H1 (cell line): Measurements from ENCODE around the gene FMNL2.

Source experiments
- EZH2 ChIP-seq: fragments of 200-600 bp; sonication (generic); IDR thresholded peaks from 2 replicates; pipeline ENCODE4 v1.7.1; 2012; ENCODE audit warnings: low read depth, mild to moderate bottlenecking, moderate library complexity, low read length, inconsistent platforms; ENCODE audit not compliant: severe bottlenecking
- HDAC6 ChIP-seq: IDR thresholded peaks from one replicate; pipeline ENCODE4 v1.7.1; 2012; ENCODE audit warnings: low read depth, mild to moderate bottlenecking, inconsistent platforms, low read length, moderate library complexity
- PHF8 ChIP-seq: fragments of 200-600 bp; sonication (generic); conservative IDR thresholded peaks from 2 replicates; pipeline ENCODE4 v1.7.1; 2012; ENCODE audit warnings: low read depth, mild to moderate bottlenecking, inconsistent platforms, low read length, moderate library complexity
- TAF1 ChIP-seq: IDR thresholded peaks from 2 replicates; pipeline ENCODE4 v1.6.1; 2011; ENCODE audit warnings: mild to moderate bottlenecking, low read depth, low read length
- TF ChIP-seq, protein P1 (sequence below), 3 experiments: IDR thresholded peaks; 1 replicate in 2 of 3; 2 replicates in 1 of 3; pipeline versions ENCODE4 v1.5.1 to v1.6.1; 2011; ENCODE audit warnings: low read length in 3 of 3, mild to moderate bottlenecking in 3 of 3, inconsistent platforms in 2 of 3, low read depth in 1 of 3, moderate library complexity in 1 of 3; ENCODE audit not compliant: insufficient read depth in 1 of 3; ENCODE audit errors: control extremely low read depth in 1 of 3
- TF ChIP-seq, protein P2 (sequence below): fragments of 300-600 bp; sonication (generic); IDR thresholded peaks from 2 replicates; pipeline ENCODE4 v1.7.1; 2012; ENCODE audit warnings: low read length, moderate library complexity, mild to moderate bottlenecking, inconsistent platforms; ENCODE audit not compliant: insufficient replicate concordance

DNA sequence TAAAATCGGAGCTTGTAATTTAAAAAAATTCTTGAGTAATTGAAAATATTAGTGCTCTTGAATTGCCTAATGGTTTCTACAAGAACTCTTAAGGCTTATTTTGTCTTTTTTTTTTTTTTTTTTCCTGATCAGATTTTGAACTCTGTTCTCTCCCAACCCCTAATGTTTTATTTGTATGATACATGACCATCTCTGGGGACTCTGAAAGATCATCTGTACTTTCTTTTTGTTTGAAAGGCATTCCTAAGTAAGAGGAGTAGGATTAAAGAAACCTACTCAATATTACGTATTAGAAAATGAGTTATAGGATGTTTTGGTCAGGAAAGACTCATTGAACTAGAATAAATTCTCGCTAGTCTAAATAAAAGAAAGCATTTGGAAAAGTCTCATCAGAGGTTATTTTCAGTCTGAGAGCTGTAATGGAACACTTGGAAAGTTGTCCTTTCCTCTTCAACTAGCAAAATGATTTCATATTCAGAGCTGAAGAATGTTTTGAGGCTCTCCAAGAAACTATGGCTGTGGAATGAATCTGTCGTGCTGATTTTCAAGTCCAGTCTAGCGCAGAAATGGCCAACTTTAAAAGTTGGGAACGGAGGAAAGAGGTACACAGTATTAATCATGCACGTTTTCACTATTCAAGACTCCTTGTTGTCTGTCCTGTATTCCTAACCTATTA, 199.6 kb downstream of the FMNL2 start:
- TF ChIP-seq PHF8 (no peak), EZH2 (no peak), TAF1 (no peak), HDAC6 (no peak)
- TF ChIP-seq, protein P1, sequence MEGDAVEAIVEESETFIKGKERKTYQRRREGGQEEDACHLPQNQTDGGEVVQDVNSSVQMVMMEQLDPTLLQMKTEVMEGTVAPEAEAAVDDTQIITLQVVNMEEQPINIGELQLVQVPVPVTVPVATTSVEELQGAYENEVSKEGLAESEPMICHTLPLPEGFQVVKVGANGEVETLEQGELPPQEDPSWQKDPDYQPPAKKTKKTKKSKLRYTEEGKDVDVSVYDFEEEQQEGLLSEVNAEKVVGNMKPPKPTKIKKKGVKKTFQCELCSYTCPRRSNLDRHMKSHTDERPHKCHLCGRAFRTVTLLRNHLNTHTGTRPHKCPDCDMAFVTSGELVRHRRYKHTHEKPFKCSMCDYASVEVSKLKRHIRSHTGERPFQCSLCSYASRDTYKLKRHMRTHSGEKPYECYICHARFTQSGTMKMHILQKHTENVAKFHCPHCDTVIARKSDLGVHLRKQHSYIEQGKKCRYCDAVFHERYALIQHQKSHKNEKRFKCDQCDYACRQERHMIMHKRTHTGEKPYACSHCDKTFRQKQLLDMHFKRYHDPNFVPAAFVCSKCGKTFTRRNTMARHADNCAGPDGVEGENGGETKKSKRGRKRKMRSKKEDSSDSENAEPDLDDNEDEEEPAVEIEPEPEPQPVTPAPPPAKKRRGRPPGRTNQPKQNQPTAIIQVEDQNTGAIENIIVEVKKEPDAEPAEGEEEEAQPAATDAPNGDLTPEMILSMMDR (IDR thresholded peaks at IDR 0.05; ENCODE audit: control extremely low read depth in 1 of 3, insufficient read depth in 1 of 3, low read depth in 1 of 3, low read length in 3 of 3), result no peak
- TF ChIP-seq, protein P2, sequence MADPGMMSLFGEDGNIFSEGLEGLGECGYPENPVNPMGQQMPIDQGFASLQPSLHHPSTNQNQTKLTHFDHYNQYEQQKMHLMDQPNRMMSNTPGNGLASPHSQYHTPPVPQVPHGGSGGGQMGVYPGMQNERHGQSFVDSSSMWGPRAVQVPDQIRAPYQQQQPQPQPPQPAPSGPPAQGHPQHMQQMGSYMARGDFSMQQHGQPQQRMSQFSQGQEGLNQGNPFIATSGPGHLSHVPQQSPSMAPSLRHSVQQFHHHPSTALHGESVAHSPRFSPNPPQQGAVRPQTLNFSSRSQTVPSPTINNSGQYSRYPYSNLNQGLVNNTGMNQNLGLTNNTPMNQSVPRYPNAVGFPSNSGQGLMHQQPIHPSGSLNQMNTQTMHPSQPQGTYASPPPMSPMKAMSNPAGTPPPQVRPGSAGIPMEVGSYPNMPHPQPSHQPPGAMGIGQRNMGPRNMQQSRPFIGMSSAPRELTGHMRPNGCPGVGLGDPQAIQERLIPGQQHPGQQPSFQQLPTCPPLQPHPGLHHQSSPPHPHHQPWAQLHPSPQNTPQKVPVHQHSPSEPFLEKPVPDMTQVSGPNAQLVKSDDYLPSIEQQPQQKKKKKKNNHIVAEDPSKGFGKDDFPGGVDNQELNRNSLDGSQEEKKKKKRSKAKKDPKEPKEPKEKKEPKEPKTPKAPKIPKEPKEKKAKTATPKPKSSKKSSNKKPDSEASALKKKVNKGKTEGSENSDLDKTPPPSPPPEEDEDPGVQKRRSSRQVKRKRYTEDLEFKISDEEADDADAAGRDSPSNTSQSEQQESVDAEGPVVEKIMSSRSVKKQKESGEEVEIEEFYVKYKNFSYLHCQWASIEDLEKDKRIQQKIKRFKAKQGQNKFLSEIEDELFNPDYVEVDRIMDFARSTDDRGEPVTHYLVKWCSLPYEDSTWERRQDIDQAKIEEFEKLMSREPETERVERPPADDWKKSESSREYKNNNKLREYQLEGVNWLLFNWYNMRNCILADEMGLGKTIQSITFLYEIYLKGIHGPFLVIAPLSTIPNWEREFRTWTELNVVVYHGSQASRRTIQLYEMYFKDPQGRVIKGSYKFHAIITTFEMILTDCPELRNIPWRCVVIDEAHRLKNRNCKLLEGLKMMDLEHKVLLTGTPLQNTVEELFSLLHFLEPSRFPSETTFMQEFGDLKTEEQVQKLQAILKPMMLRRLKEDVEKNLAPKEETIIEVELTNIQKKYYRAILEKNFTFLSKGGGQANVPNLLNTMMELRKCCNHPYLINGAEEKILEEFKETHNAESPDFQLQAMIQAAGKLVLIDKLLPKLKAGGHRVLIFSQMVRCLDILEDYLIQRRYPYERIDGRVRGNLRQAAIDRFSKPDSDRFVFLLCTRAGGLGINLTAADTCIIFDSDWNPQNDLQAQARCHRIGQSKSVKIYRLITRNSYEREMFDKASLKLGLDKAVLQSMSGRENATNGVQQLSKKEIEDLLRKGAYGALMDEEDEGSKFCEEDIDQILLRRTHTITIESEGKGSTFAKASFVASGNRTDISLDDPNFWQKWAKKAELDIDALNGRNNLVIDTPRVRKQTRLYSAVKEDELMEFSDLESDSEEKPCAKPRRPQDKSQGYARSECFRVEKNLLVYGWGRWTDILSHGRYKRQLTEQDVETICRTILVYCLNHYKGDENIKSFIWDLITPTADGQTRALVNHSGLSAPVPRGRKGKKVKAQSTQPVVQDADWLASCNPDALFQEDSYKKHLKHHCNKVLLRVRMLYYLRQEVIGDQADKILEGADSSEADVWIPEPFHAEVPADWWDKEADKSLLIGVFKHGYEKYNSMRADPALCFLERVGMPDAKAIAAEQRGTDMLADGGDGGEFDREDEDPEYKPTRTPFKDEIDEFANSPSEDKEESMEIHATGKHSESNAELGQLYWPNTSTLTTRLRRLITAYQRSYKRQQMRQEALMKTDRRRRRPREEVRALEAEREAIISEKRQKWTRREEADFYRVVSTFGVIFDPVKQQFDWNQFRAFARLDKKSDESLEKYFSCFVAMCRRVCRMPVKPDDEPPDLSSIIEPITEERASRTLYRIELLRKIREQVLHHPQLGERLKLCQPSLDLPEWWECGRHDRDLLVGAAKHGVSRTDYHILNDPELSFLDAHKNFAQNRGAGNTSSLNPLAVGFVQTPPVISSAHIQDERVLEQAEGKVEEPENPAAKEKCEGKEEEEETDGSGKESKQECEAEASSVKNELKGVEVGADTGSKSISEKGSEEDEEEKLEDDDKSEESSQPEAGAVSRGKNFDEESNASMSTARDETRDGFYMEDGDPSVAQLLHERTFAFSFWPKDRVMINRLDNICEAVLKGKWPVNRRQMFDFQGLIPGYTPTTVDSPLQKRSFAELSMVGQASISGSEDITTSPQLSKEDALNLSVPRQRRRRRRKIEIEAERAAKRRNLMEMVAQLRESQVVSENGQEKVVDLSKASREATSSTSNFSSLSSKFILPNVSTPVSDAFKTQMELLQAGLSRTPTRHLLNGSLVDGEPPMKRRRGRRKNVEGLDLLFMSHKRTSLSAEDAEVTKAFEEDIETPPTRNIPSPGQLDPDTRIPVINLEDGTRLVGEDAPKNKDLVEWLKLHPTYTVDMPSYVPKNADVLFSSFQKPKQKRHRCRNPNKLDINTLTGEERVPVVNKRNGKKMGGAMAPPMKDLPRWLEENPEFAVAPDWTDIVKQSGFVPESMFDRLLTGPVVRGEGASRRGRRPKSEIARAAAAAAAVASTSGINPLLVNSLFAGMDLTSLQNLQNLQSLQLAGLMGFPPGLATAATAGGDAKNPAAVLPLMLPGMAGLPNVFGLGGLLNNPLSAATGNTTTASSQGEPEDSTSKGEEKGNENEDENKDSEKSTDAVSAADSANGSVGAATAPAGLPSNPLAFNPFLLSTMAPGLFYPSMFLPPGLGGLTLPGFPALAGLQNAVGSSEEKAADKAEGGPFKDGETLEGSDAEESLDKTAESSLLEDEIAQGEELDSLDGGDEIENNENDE, result no peak
